Liver (tissue), 9 donors: ENCODE measurements around the gene SPECC1L. TPM values are rescaled to one million over a fixed set of nuclear protein-coding genes. Genes with fewer than 3 reads are reported as not detected.

Experiments used
- DNase-seq: peaks from one replicate; pipeline ENCODE4 v3.0.0-alpha.2; 2017; ENCODE audit warnings: low spot score
- H3K27ac ChIP-seq, 2 donors: one replicate each; pipeline ENCODE4 v1.7.0; 2013; ENCODE audit warnings: inconsistent platforms in 2 of 2, low read length in 2 of 2, control low read depth in 1 of 2, low read depth in 1 of 2, mild to moderate bottlenecking in 1 of 2
- H3K27me3 ChIP-seq, 4 donors: one replicate each; pipeline versions ENCODE4 v1.6.1 to v1.7.0; 2013; ENCODE audit warnings: low read length in 3 of 4, inconsistent platforms in 1 of 4, mild to moderate bottlenecking in 1 of 4, moderate library complexity in 1 of 4; ENCODE audit not compliant: control insufficient read depth in 4 of 4, insufficient read depth in 4 of 4
- H3K36me3 ChIP-seq, 4 donors: one replicate each; pipeline versions ENCODE4 v1.6.1 to v1.7.0; 2013; ENCODE audit warnings: low read length in 3 of 4, mild to moderate bottlenecking in 3 of 4, low read depth in 1 of 4, moderate library complexity in 1 of 4; ENCODE audit not compliant: control insufficient read depth in 4 of 4, insufficient read depth in 3 of 4
- H3K4me1 ChIP-seq, 4 donors: one replicate each; pipeline versions ENCODE4 v1.6.1 to v1.7.0; 2013; ENCODE audit warnings: low read length in 3 of 4, mild to moderate bottlenecking in 3 of 4, moderate library complexity in 1 of 4; ENCODE audit not compliant: control insufficient read depth in 4 of 4, insufficient read depth in 4 of 4
- H3K4me3 ChIP-seq, 3 donors: one replicate each; pipeline versions ENCODE4 v1.6.1 to v1.7.0; 2013; ENCODE audit warnings: low read length in 3 of 3, control low read depth in 1 of 3, low read depth in 1 of 3, mild to moderate bottlenecking in 1 of 3
- H3K9ac ChIP-seq, 2 donors: one replicate each; pipeline ENCODE4 v1.7.0; 2013; ENCODE audit warnings: low read length in 2 of 2, mild to moderate bottlenecking in 2 of 2, moderate library complexity in 2 of 2, control low read depth in 1 of 2, low read depth in 1 of 2
- H3K9me3 ChIP-seq, 4 donors: one replicate each; pipeline versions ENCODE4 v1.6.1 to v1.7.0; 2013; ENCODE audit warnings: low read length in 3 of 4; ENCODE audit not compliant: control insufficient read depth in 4 of 4
- FOXA1 ChIP-seq: IDR thresholded peaks from 2 replicates; pipeline ENCODE4 v1.6.1; 2016; ENCODE audit warnings: antibody characterized with exemption
- FOXA2 ChIP-seq: IDR thresholded peaks from 2 replicates; pipeline ENCODE4 v1.6.1; 2016; ENCODE audit warnings: antibody characterized with exemption
- GABPA ChIP-seq, 2 donors: IDR thresholded peaks in 1 of 2; conservative IDR thresholded peaks in 1 of 2; 2 replicates each; pipeline ENCODE4 v1.6.1; 2016; ENCODE audit warnings: antibody characterized with exemption in 2 of 2, mild to moderate bottlenecking in 1 of 2, moderate library complexity in 1 of 2
- HNF4A ChIP-seq, 2 donors: conservative IDR thresholded peaks; 2 replicates each; pipeline ENCODE4 v1.6.1; 2016; ENCODE audit warnings: antibody characterized with exemption in 2 of 2, mild to moderate bottlenecking in 2 of 2
- HNF4G ChIP-seq: IDR thresholded peaks from 2 replicates; pipeline ENCODE4 v1.6.1; 2016; ENCODE audit warnings: antibody characterized with exemption
- JUND ChIP-seq, 2 donors: IDR thresholded peaks; 2 replicates each; pipeline ENCODE4 v1.6.1; 2016; ENCODE audit warnings: antibody characterized with exemption in 2 of 2
- NR2F2 ChIP-seq: IDR thresholded peaks from 2 replicates; pipeline ENCODE4 v1.6.1; 2016; ENCODE audit warnings: antibody characterized with exemption
- RAD21 ChIP-seq, 2 donors: IDR thresholded peaks; 2 replicates each; pipeline ENCODE4 v1.6.1; 2016; ENCODE audit warnings: antibody characterized with exemption in 2 of 2, mild to moderate bottlenecking in 2 of 2
- SP1 ChIP-seq: IDR thresholded peaks from 2 replicates; pipeline ENCODE4 v1.6.1; 2018; ENCODE audit warnings: antibody characterized with exemption, mild to moderate bottlenecking
- TAF1 ChIP-seq: conservative IDR thresholded peaks from 2 replicates; pipeline ENCODE4 v1.6.1; 2016; ENCODE audit warnings: antibody characterized with exemption, mild to moderate bottlenecking
- YY1 ChIP-seq: IDR thresholded peaks from 2 replicates; pipeline ENCODE4 v1.6.1; 2016; ENCODE audit warnings: antibody characterized with exemption, mild to moderate bottlenecking
- ZBTB33 ChIP-seq: IDR thresholded peaks from 2 replicates; pipeline ENCODE4 v1.6.1; 2016; ENCODE audit warnings: antibody characterized with exemption
- WGBS: extraction: QIAGEN DNeasy Blood & Tissue Kit; methylation state at CpG from one replicate; pipeline ENCODE4 v1.1.7; 2013; 5-methylcytosine and 5-hydroxymethylcytosine counted together
- polyA plus RNA-seq, 2 donors: library from polyadenylated mRNA; stranded (reverse) in 1 of 2; unstranded in 1 of 2; fragments of 200-250 nt in 1 of 2; fragments of >200 nt in 1 of 2; fragmentation: Nextera tagmentation in 1 of 2; extraction: Ambion mirVana in 1 of 2; gene quantifications; one replicate each; pipeline versions ENCODE4 v1.2.1 to v1.2.3, GENCODE V29; 2013 to 2015
- total RNA-seq, 2 donors: library from RNA; depleted of rRNA; stranded (reverse); fragments of >200 nt; gene quantifications; one replicate each; pipeline ENCODE4 v1.2.3, GENCODE V29; 2014
- TF ChIP-seq, protein P1 (sequence below): IDR thresholded peaks from 2 replicates; pipeline ENCODE4 v1.6.1; 2016; ENCODE audit warnings: antibody characterized with exemption
- TF ChIP-seq, protein P2 (sequence below): IDR thresholded peaks from 2 replicates; pipeline ENCODE4 v1.6.1; 2016; ENCODE audit warnings: antibody characterized with exemption, mild to moderate bottlenecking
- TF ChIP-seq, protein P3 (sequence below): fragments of 150-350 bp; IDR thresholded peaks from 2 replicates; pipeline ENCODE4 v1.5.1; 2017; ENCODE audit warnings: improper control_type of control experiment, low read depth, low read length; ENCODE audit not compliant: missing input control
- donor health status: healthy.
- donor health status: healthy.
- donor health status: healthy.
- donor health status: healthy.
- donor health status: healthy.

SPECC1L gene
- total and polyA plus RNA-seq, 4 donors: 5.4 to 22.3 (median 12.3) TPM

DNA sequence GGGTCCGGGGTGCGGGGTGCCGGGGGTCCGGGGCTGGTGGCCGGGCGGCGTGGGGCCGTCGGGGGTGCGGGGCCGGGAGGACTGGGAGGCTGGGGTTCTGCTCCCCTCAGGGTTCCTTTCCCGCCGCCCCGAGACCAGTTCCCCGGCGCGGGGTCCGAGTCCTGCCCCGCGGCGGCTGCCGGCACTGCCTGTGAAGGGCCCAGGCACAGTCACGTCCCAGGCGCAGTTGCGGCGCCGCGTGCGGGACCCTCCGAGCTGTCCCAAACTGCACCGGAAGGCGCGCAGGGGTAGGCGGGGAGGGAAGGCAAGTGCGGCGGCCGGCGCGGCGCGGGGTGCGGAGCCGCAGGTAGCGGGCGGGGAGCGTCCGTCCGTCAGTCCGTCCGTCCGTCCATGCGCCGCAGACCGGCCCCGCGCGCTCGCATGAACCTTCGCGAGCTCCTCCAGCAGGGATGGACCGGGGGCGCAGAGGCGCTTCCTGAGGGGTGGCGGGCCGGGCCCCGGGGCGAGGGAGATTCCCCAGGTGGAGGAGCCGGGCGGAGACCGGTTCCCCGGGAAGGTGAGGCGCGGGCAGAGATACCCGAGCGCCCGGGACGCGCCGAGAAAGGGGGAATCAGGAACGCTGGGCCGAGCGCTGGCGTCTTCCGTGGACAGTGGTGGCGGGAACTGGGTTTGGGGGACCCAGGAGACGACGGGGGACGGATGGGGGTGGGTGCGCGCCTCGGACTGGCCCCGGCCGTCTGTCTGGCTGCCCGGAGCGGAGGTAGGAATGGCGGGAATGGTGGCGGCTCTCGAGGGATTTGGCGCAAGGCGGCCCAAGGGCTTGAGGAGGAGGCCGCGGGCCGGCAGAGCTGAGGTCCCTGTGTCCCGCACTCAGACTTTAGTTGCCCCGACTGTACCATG, 153.6 kb downstream of the SPECC1L start (continued):
- TF ChIP-seq ZBTB33 (no peak), RAD21 (IDR thresholded peaks at IDR 0.05) (no peak), TAF1 (no peak)

- TF ChIP-seq, protein P1, sequence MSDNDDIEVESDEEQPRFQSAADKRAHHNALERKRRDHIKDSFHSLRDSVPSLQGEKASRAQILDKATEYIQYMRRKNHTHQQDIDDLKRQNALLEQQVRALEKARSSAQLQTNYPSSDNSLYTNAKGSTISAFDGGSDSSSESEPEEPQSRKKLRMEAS: no peak
- no peak for TF ChIP-seq YY1
- no peak for TF ChIP-seq TAF1
- peak; percentile 14 for TF ChIP-seq NR2F2
- TF ChIP-seq FOXA2: no peak
- TF ChIP-seq RAD21 (IDR thresholded peaks at IDR 0.05): peak in 1 of 2 donors; percentile 14
- TF ChIP-seq GABPA (IDR thresholded peaks at IDR 0.05 in 1 of 2, conservative IDR thresholded peaks at IDR 0.05 in 1 of 2): no peak
- TF ChIP-seq, protein P2, sequence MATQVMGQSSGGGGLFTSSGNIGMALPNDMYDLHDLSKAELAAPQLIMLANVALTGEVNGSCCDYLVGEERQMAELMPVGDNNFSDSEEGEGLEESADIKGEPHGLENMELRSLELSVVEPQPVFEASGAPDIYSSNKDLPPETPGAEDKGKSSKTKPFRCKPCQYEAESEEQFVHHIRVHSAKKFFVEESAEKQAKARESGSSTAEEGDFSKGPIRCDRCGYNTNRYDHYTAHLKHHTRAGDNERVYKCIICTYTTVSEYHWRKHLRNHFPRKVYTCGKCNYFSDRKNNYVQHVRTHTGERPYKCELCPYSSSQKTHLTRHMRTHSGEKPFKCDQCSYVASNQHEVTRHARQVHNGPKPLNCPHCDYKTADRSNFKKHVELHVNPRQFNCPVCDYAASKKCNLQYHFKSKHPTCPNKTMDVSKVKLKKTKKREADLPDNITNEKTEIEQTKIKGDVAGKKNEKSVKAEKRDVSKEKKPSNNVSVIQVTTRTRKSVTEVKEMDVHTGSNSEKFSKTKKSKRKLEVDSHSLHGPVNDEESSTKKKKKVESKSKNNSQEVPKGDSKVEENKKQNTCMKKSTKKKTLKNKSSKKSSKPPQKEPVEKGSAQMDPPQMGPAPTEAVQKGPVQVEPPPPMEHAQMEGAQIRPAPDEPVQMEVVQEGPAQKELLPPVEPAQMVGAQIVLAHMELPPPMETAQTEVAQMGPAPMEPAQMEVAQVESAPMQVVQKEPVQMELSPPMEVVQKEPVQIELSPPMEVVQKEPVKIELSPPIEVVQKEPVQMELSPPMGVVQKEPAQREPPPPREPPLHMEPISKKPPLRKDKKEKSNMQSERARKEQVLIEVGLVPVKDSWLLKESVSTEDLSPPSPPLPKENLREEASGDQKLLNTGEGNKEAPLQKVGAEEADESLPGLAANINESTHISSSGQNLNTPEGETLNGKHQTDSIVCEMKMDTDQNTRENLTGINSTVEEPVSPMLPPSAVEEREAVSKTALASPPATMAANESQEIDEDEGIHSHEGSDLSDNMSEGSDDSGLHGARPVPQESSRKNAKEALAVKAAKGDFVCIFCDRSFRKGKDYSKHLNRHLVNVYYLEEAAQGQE: no peak
- TF ChIP-seq FOXA1: no peak
- TF ChIP-seq SP1: no peak
- TF ChIP-seq JUND (IDR thresholded peaks at IDR 0.05): no peak
- H3K4me1 ChIP-seq: peaks cover 4 to 44% (median 22%) of the 10 kb centered on the region in 4 donors
- WGBS: 63% methylated on average over 32 of the region's 32 CpGs
- peak overlapping the region in 1 of 3 donors; percentile 66 for H3K4me3 ChIP-seq
- peak overlapping the region; percentile 34 to 60 for H3K27ac ChIP-seq
- H3K36me3 ChIP-seq: no peaks in the 10 kb centered on the region
- H3K9me3 ChIP-seq: no peaks in the 10 kb centered on the region
- no peaks in the 10 kb centered on the region for H3K27me3 ChIP-seq
- no peak overlapping the region for H3K9ac ChIP-seq
- DNase-seq: no peak
These were observed 154.5 kb downstream of the SPECC1L start for GRCh38 chr22:24424901-24425775.

GRCh38 chr22:24426436-24426835, 155.8 kb downstream of the SPECC1L start:
- Histone ChIP-seq H3K27me3 (no peaks in the 10 kb centered on the region), H3K4me1 (peaks cover 10 to 53% (median 29%) of the 10 kb centered on the region in 4 donors), H3K4me3 (no peak overlapping the region), H3K27ac (peak overlapping the region in 1 of 2 donors; percentile 5), H3K36me3 (no peaks in the 10 kb centered on the region), H3K9me3 (no peaks in the 10 kb centered on the region), H3K9ac (no peak overlapping the region)
- TF ChIP-seq HNF4A (conservative IDR thresholded peaks at IDR 0.05) (no peak), YY1 (no peak), RAD21 (IDR thresholded peaks at IDR 0.05) (no peak), NR2F2 (no peak), FOXA2 (no peak), HNF4G (no peak)
- TF ChIP-seq, protein P3, sequence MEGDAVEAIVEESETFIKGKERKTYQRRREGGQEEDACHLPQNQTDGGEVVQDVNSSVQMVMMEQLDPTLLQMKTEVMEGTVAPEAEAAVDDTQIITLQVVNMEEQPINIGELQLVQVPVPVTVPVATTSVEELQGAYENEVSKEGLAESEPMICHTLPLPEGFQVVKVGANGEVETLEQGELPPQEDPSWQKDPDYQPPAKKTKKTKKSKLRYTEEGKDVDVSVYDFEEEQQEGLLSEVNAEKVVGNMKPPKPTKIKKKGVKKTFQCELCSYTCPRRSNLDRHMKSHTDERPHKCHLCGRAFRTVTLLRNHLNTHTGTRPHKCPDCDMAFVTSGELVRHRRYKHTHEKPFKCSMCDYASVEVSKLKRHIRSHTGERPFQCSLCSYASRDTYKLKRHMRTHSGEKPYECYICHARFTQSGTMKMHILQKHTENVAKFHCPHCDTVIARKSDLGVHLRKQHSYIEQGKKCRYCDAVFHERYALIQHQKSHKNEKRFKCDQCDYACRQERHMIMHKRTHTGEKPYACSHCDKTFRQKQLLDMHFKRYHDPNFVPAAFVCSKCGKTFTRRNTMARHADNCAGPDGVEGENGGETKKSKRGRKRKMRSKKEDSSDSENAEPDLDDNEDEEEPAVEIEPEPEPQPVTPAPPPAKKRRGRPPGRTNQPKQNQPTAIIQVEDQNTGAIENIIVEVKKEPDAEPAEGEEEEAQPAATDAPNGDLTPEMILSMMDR: no peak
- WGBS: 72% methylated on average over 4 of the region's 4 CpGs
- DNase-seq: no peak
